Right lobe of liver (tissue), 6 donors: Measurements from ENCODE around the gene MAP3K10. TPM values are rescaled to one million over a fixed set of nuclear protein-coding genes. Genes with fewer than 3 reads are reported as not detected.

ENCODE experiments used
- ATAC-seq, 4 donors: fragments of 200-7000 bp; cut with Tn5 transposase; one replicate each; pipeline ENCODE4 v1.9.1; 2020; ENCODE audit warnings: mild to moderate bottlenecking in 4 of 4, moderate library complexity in 4 of 4
- DNase-seq, 3 donors: peaks; one replicate each; pipeline ENCODE4 v3.0.0-alpha.2; 2020
- H3K27ac ChIP-seq, 3 donors: fragments of 200-600 bp; one replicate each; pipeline ENCODE4 v1.8.0; 2022
- H3K27me3 ChIP-seq, 2 donors: fragments of 200-600 bp; one replicate each; pipeline ENCODE4 v1.8.0; 2022
- H3K36me3 ChIP-seq, 4 donors: fragments of 200-600 bp; sonication (generic) in 1 of 4; one replicate each; pipeline versions ENCODE4 v1.5.1 to v1.8.0; 2017 to 2022; ENCODE audit warnings: control low read depth in 1 of 4
- H3K4me1 ChIP-seq, 4 donors: fragments of 200-600 bp; sonication (generic) in 1 of 4; one replicate each; pipeline versions ENCODE4 v1.5.1 to v1.8.0; 2017 to 2022; ENCODE audit warnings: control low read depth in 1 of 4
- H3K4me3 ChIP-seq, 3 donors: fragments of 200-600 bp; one replicate each; pipeline ENCODE4 v1.8.0; 2022
- H3K9me3 ChIP-seq, 4 donors: fragments of 200-600 bp; sonication (generic) in 1 of 4; one replicate each; pipeline versions ENCODE4 v1.5.1 to v1.8.0; 2017 to 2022; ENCODE audit warnings: control low read depth in 1 of 4
- POLR2A ChIP-seq: fragments of 450-650 bp; IDR thresholded peaks from one replicate; pipeline ENCODE4 v1.6.1; 2017; ENCODE audit warnings: antibody characterized with exemption, mild to moderate bottlenecking
- WGBS: methylation state at CpG from one replicate; pipeline ENCODE4 v1.1.6; 2018; ENCODE audit warnings: low coverage, low lambda C conversion rate; ENCODE audit not compliant: insufficient coverage; ENCODE audit errors: missing lambda C conversion rate; 5-methylcytosine and 5-hydroxymethylcytosine counted together
- intact Hi-C, 2 donors: fragments of 100-400 bp; cut with DNase I; formaldehyde crosslinking; loops; one replicate each; pipeline versions ENCODE4 v1.11.2 to v1.14.1; 2022
- total RNA-seq, 6 experiments: library from RNA; depleted of rRNA in 2 of 6; stranded (reverse); fragments of >200 nt in 2 of 6; fragmentation: NEBNext Ultra II Directional in 3 of 6; extraction: Animal tissue kit (Norgen Biotek cat#: 25700) in 3 of 6; gene quantifications; one replicate each; pipeline versions ENCODE4 v1.1.0 to v1.2.4, GENCODE V29; 2016 to 2023
- TF ChIP-seq, protein P1 (sequence below), 4 donors: fragments of 200-600 bp in 3 of 4; fragments of 450-650 bp in 1 of 4; IDR thresholded peaks; one replicate each; pipeline versions ENCODE4 v1.5.1 to v1.8.0; 2016 to 2022; ENCODE audit warnings: antibody characterized with exemption in 4 of 4, mild to moderate bottlenecking in 2 of 4
- donor health status: DM: no; HTN: yes; CAD: no.
- donor health status: DM: no; HTN: no; CAD: no.
- donor health status: DM: no; HTN: no; CAD: no.
- donor health status: DM: no; HTN: yes; CAD: no.
- donor health status: DM: no; HTN: yes; CAD: no.

The MAP3K10 gene
- total RNA-seq, 6 experiments from 2014 or later = 4.2 to 7.0 (median 6.5) TPM

- DNase-seq = peak in 2 of 3 donors; percentile 77 to 78
- Histone ChIP-seq H3K4me3 (no peak overlapping the region), H3K36me3 (peaks cover 0 to 18% (median 7%) of the 10 kb centered on the region in 4 donors), H3K4me1 (peaks cover 0 to 27% (median 3%) of the 10 kb centered on the region in 4 donors), H3K27me3 (no peaks in the 10 kb centered on the region), H3K27ac (peak overlapping the region in 1 of 3 donors; percentile 40), H3K9me3 (no peaks in the 10 kb centered on the region)
- intact Hi-C loops = no loop called here
- 80% methylated on average over 3 of the region's 9 CpGs for WGBS
- TF ChIP-seq, protein P1, sequence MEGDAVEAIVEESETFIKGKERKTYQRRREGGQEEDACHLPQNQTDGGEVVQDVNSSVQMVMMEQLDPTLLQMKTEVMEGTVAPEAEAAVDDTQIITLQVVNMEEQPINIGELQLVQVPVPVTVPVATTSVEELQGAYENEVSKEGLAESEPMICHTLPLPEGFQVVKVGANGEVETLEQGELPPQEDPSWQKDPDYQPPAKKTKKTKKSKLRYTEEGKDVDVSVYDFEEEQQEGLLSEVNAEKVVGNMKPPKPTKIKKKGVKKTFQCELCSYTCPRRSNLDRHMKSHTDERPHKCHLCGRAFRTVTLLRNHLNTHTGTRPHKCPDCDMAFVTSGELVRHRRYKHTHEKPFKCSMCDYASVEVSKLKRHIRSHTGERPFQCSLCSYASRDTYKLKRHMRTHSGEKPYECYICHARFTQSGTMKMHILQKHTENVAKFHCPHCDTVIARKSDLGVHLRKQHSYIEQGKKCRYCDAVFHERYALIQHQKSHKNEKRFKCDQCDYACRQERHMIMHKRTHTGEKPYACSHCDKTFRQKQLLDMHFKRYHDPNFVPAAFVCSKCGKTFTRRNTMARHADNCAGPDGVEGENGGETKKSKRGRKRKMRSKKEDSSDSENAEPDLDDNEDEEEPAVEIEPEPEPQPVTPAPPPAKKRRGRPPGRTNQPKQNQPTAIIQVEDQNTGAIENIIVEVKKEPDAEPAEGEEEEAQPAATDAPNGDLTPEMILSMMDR (IDR thresholded peaks at IDR 0.05) = no peak
- no peak for TF ChIP-seq POLR2A
- peak; percentile 69 to 92 (median 81) for ATAC-seq
These were observed 54.4 kb downstream of the MAP3K10 start for GRCh38 chr19:40245506-40246128.

DNA sequence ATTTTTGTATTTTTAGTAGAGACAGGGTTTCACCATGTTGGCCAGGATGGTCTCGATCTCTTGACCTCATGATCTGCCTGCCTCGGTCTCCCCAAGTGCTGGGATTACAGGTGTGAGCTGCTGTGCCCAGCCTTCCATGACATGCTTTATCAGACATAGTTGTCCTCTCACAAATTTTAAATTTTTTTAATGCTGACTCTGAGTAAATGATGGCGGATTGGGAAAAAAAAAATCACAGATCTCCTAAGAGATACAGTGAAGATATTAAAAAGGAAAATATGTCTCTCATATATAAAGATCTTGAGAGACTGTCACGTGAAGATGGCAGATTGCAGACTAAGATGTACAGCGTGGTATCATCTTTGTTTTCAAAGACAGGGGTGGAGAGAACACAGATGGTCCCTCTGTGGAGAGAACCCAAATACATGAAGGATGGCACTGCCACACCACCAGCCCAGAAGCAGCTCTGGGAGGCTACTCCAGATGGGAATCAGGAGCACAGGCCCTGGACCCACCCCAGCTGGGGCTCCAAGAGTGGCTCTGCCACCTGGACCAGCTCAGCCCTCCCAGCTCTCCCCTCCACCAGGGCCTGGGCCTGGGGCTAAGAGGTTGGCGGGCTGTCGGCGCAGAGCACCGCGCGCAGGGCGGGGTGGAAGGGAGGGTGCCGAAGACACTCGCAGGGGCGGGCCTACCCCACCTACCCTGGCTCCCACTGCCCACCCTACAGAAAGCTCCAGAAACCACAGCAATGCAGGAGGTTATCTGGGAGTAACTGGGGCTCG, 55.3 kb downstream of the MAP3K10 start:
- Histone ChIP-seq H3K9me3 (no peaks in the 10 kb centered on the region), H3K4me3 (no peak overlapping the region), H3K36me3 (peaks cover 0 to 12% (median 4%) of the 10 kb centered on the region in 4 donors), H3K27ac (peak overlapping the region in 1 of 3 donors; percentile 40), H3K27me3 (no peaks in the 10 kb centered on the region), H3K4me1 (peaks cover 0 to 27% (median 3%) of the 10 kb centered on the region in 4 donors)
- WGBS = 80% methylated on average over 5 of the region's 16 CpGs
- no peak for ATAC-seq
- TF ChIP-seq POLR2A = no peak
- TF ChIP-seq, protein P1 (IDR thresholded peaks at IDR 0.05) = no peak
- intact Hi-C loops = no loop called here
- no peak for DNase-seq

- no peak for DNase-seq
- TF ChIP-seq POLR2A = no peak
- TF ChIP-seq, protein P1 (IDR thresholded peaks at IDR 0.05) = no peak
- no peak overlapping the region for H3K4me3 ChIP-seq
- ATAC-seq = no peak
- no peaks in the 10 kb centered on the region for H3K27me3 ChIP-seq
- H3K9me3 ChIP-seq = no peaks in the 10 kb centered on the region
- no peak overlapping the region for H3K27ac ChIP-seq
- intact Hi-C loops = no loop called here
- H3K4me1 ChIP-seq = peaks cover 0 to 27% (median 3%) of the 10 kb centered on the region in 4 donors
- WGBS = no CpG with 5 or more reads among the region's 6 CpGs
- H3K36me3 ChIP-seq = peaks cover 0 to 5% (median under 1%) of the 10 kb centered on the region in 4 donors
These were observed 56.0 kb downstream of the MAP3K10 start for GRCh38 chr19:40247178-40247577.

- ATAC-seq (peak; percentile 17 to 50 (median 40)), DNase-seq (no peak)
- no peak for TF ChIP-seq POLR2A
- TF ChIP-seq, protein P1 (IDR thresholded peaks at IDR 0.05) = no peak
- intact Hi-C loops = no loop called here
- Histone ChIP-seq H3K27me3 (no peaks in the 10 kb centered on the region), H3K27ac (no peak overlapping the region), H3K36me3 (peaks cover 0 to 3% (median 0%) of the 10 kb centered on the region in 4 donors), H3K4me1 (peaks cover 0 to 28% (median 3%) of the 10 kb centered on the region in 4 donors), H3K9me3 (no peaks in the 10 kb centered on the region), H3K4me3 (no peak overlapping the region)
- 54% methylated on average over 3 of the region's 12 CpGs for WGBS
These were observed 56.6 kb downstream of the MAP3K10 start for GRCh38 chr19:40247735-40248262.
